Motor neuron (in vitro differentiated cells): ENCODE measurements around the gene SCN2A. TPM values are rescaled to one million over a fixed set of nuclear protein-coding genes. Genes with fewer than 3 reads are reported as not detected.
A peak's percentile ranks its signal among the peaks of the same experiment; 100 is the strongest.

Source experiments
- ATAC-seq, 8 experiments: fragments of 200-7000 bp; cut with Tn5 transposase; replicated peaks in 6 of 8; 2 replicates each; pipeline ENCODE4 v1.8.0; 2021; ENCODE audit warnings: mild to moderate bottlenecking in 8 of 8, moderate library complexity in 8 of 8
- H3K27ac ChIP-seq, 2 donors: fragments of 250-450 bp; sonication (Bioruptor Pico); 2 replicates each; pipeline ENCODE4 v1.9.0; 2021; ENCODE audit warnings: antibody characterized with exemption in 2 of 2, mild to moderate bottlenecking in 2 of 2, moderate library complexity in 1 of 2
- H3K4me1 ChIP-seq, 2 donors: fragments of 250-450 bp; sonication (Bioruptor Pico); replicated peaks in 1 of 2; 2 replicates each; pipeline ENCODE4 v1.6.1; 2021; ENCODE audit warnings: antibody characterized with exemption in 2 of 2, mild to moderate bottlenecking in 2 of 2, moderate library complexity in 1 of 2
- H3K4me3 ChIP-seq, 5 donors: fragments of 250-450 bp; sonication (Bioruptor Pico); 2 replicates each; pipeline ENCODE4 v1.9.0; 2021; ENCODE audit warnings: antibody characterized with exemption in 5 of 5, mild to moderate bottlenecking in 5 of 5, moderate library complexity in 4 of 5
- WGBS, 10 experiments: fragments of 450-650 bp; shearing (Covaris generic); methylation state at CpG; one replicate each; pipeline ENCODE4 v1.0.0; 2022; 5-methylcytosine and 5-hydroxymethylcytosine counted together
- in situ Hi-C, 9 experiments: fragments of 400-800 bp; cut with MboI; loops; one replicate each; pipeline ENCODE4 v1.15.0; 2021; ENCODE audit warnings: low sequenced_read_pairs in 9 of 9, low pct_unique_long_range_greater_than_20kb in 2 of 9; ENCODE audit not compliant: unreplicated experiment in 9 of 9
- total RNA-seq, 8 experiments: library from RNA; unstranded; fragments of 300-600 nt; gene quantifications; 2 replicates each; pipeline versions ENCODE4 v1.2.3 to v1.2.4, GENCODE V29; 2022

SCN2A gene
- total RNA-seq: 10 to 100 TPM in 4 of 8 experiments, 1 to 10 TPM in 2, under 1 TPM in 2; 0.31 to 24.4 (median 7.9) TPM

DNA sequence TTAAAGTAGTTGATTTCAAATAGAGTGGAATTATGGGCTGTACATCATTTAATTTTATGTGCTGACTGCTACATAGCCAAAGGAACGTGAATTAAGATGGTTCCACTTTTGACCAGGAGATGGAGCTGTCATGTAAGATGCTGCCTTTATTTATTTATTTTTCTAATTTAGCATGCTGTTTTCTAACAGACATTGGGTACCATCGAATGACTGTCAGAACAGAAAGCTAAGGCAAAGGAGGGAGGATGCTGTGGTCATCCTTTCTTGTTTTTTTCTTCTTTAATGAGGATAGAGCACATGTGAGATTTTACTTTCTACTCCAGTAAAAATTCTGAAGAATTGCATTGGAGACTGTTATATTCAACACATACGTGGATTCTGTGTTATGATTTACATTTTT is at the start of gene SCN2A:
TSS of gene SCN2A (plus strand) at position 185 of the 400 bp plus-strand sequence. CDS start 56,410 bp downstream, outside the sequence.
- in situ Hi-C loops: loop anchor here in 1 of 9 experiments (25.0 kb wide), 1 partner anchor 623 kb away; no protein-coding TSS in a partner anchor
- WGBS, 10 experiments: 0 to 40% (median 24%) methylated on average over 1 to 3 of the region's 3 CpGs
- H3K27ac ChIP-seq: no peak within 1 kb of the TSS
- H3K4me1 ChIP-seq: peaks cover 0 to 8% of the 10 kb centered on the region in 2 donors
- peak within 1 kb of the TSS; percentile 18 to 45 (median 32) for H3K4me3 ChIP-seq
- peak; percentile 60 to 76 (median 66) for ATAC-seq

DNA sequence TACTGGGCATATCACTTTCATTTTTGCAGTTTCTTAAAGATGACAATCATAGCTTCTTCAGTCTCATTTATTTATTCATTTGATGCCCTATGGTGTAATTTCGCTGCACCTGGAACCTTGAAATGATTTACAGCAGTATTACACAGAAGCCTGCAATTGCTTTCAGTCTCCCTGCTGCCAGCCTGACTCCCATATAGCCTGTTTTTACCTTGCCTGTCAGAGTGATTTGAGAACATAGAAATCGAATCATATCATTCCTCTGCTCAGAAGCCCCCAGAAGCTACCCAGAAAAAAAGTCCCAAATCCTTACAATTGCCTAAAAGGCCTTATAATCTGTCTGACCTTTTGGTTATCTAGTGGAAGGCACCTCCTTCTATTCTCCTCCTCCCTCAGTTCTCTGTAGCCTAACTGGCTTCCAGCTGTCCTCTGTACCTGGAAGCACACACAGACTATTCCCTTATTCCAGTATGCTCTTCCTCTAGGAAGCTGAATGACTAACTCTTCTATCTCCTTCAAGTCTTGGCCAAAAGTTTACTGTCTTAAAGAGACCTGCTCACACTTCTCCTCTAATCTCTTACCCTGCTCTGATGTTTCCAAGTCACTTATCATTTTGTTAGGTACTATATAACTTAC is 48.0 kb upstream of the SCN2A start:
- 0 to 83% (median 38%) methylated on average over 1 to 2 of the region's 2 CpGs; no CpG with 5 or more reads in 1 of the 10 experiments for WGBS, 10 experiments
- peak in 5 of 8 experiments; percentile 15 to 66 (median 53) for ATAC-seq
- H3K4me1 ChIP-seq: peaks cover 4 to 10% of the 10 kb centered on the region in 2 donors
- no peak overlapping the region for H3K27ac ChIP-seq
- in situ Hi-C loops: loop anchor here in 2 of 9 experiments (25.0 kb wide), 1 partner anchor 179 kb away; no protein-coding TSS in a partner anchor
- H3K4me3 ChIP-seq: no peak overlapping the region

DNA sequence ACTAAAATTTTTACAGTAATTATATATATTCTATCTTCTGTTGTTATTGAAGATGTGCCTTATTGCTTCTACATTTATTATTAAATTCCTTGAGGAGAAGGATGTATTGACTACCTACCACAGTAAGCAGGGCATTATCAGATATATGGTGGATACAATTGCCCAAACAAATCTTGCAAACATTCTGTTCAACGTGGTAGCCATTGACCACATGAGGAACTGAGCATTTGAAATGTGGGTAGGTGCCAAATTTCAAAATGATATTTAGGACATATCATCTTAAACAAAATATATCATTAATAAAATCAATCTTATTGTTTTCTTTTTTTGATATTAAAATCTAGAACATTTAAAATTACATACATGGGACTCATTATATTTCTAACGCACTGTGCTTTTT is 46.5 kb upstream of the SCN2A start:
- H3K27ac ChIP-seq: no peak overlapping the region
- ATAC-seq: no peak
- 0 to 100% (median 90%) methylated on average over 1 to 2 of the region's 2 CpGs for WGBS, 10 experiments
- H3K4me3 ChIP-seq: no peak overlapping the region
- in situ Hi-C loops: loop anchor here in 2 of 9 experiments (25.0 kb wide), 1 partner anchor 180 kb away; no protein-coding TSS in a partner anchor
- H3K4me1 ChIP-seq: peaks cover 4 to 25% of the 10 kb centered on the region in 2 donors

DNA sequence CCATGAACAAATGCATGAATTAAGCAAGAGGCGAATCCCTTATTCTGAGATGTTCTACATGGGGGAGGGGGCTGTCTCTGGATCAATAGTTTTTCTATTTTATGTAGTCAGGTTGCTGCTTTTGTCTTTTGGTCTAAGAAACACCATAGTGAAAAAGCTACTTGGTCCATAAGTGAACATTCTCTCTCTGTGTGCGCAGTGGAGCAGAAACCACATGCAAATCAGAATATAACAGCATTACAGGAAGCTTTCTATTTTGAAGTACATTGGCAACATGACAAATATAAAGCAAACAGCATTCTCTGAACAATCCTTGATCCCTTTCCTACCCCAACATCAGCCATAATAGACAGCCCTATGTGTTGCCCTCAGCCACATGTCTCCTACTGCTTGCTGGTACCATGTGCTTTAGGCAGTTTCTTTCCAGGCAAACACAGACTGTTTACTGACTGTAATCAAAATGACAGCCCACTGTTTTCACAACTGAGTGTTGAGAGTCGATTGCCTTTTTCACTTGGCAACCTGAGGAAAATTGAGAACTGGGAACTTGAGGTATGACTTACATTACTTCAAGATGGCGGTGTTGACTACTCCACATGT is 45.9 kb upstream of the SCN2A start:
- H3K4me1 ChIP-seq: peaks cover 5 to 31% of the 10 kb centered on the region in 2 donors
- in situ Hi-C loops: loop anchor here in 2 of 9 experiments (25.0 kb wide), 1 partner anchor 181 kb away; no protein-coding TSS in a partner anchor
- 39 to 100% (median 93%) methylated on average over 1 to 4 of the region's 4 CpGs; no CpG with 5 or more reads in 1 of the 10 experiments for WGBS, 10 experiments

DNA sequence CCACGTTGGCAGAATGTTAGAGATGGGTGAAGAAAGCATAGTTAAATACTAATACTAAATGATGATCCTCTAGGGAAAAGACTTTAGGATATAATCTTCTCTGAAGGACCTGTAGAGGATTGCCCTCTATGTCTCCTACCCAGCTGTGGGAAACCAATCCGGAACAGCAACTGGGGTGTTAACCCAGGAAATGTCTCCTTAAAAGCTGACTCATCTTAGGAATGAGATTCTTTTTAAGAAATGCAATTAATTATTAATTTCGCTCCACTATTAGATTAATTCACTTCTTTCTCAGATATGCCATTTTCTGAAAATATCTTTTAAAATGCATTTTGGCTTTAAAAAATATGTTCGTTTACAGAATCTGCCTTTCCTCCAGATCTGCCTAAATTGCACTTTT is 42.8 kb upstream of the SCN2A start:
- Histone ChIP-seq H3K4me1 (peaks cover 9 to 44% of the 10 kb centered on the region in 2 donors), H3K4me3 (no peak overlapping the region), H3K27ac (no peak overlapping the region)
- WGBS, 10 experiments: 31 to 95% (median 67%) methylated on average over 2 to 4 of the region's 4 CpGs
- no peak for ATAC-seq
- in situ Hi-C loops: loop anchor here in 2 of 9 experiments (25.0 kb wide), 1 partner anchor 184 kb away; no protein-coding TSS in a partner anchor

More for the DNA sequence above, 45.9 kb upstream of the SCN2A start:
- no peak overlapping the region for H3K27ac ChIP-seq
- ATAC-seq: peak in 3 of 8 experiments; percentile 34 to 97 (median 68)
- H3K4me3 ChIP-seq: no peak overlapping the region

DNA sequence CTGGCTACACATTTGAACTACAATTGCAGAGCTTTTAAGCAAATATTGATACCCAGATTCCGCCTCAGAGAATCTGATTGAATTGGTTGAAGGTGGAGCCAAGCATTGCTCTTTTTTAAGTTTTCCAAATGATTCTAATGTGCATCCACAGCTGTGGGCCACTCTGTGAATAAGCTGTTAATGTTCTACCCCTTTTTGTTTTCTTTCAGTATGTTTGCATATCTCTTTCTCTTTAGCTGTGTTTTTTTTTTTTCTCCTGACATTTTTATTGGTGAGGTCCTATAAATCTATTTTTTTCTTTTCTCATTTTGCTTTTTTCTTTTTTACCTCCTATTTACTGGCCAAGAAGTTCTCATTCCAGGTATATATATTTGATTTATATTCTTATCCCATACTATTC is 41.9 kb upstream of the SCN2A start:
- H3K4me3 ChIP-seq: no peak overlapping the region
- 56 to 100% (median 83%) methylated on average over 1 of the region's 1 CpG; no CpG with 5 or more reads in 1 of the 10 experiments for WGBS, 10 experiments
- in situ Hi-C loops: loop anchor here in 2 of 9 experiments (25.0 kb wide), 1 partner anchor 185 kb away; no protein-coding TSS in a partner anchor
- no peak overlapping the region for H3K27ac ChIP-seq
- ATAC-seq: peak in 1 of 8 experiments; percentile 43
- H3K4me1 ChIP-seq: peaks cover 9 to 49% of the 10 kb centered on the region in 2 donors

DNA sequence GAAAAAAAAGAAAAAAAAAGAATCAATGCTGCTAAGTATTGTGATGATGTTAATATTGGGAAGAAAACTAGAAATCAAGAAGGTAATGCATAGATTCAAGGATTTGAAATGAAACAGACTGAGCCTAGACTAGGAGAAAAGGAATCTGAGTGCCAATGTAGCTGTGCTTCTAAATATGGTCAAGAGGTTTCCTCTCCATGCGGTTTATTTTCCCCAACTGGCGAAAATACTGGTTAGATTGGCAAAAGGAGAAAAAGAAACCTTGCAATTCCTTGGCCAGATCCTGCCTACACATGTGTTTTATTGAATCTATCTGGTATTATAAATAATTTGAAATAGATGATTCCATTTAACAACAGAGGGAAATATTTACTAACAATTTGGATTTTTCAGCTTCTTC is 41.0 kb upstream of the SCN2A start:
- 27 to 95% (median 73%) methylated on average over 2 of the region's 2 CpGs for WGBS, 10 experiments
- no peak overlapping the region for H3K27ac ChIP-seq
- H3K4me3 ChIP-seq: no peak overlapping the region
- no peak for ATAC-seq
- H3K4me1 ChIP-seq: peaks cover 9 to 49% of the 10 kb centered on the region in 2 donors
- in situ Hi-C loops: loop anchor here in 2 of 9 experiments (25.0 kb wide), 1 partner anchor 186 kb away; no protein-coding TSS in a partner anchor

DNA sequence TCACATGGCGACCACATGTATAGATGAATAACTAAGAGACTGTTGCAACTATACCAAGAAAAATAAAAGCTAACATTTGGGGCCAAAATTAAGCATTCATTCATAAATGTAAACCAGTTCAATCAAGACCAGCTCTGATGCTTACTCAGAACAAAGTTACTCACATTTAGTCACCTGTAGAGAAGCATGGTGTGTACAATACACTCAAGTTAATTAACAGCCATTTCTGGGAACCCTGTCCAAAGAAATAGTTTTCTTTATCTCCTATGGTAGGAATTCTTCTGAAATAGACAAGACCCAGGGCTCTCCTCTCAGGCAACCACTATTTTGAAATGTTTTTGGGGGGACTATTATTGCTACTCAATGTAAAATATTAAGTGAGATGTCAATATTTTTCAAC is 37.0 kb upstream of the SCN2A start:
- ATAC-seq: peak in 4 of 8 experiments; percentile 12 to 36 (median 22)
- in situ Hi-C loops: loop anchor here in 4 of 9 experiments (10.0 to 25.0 kb wide), 4 partner anchors 177 to 197 kb away; no protein-coding TSS in a partner anchor
- H3K4me3 ChIP-seq: peak overlapping the region; percentile 23 to 50 (median 42)

DNA sequence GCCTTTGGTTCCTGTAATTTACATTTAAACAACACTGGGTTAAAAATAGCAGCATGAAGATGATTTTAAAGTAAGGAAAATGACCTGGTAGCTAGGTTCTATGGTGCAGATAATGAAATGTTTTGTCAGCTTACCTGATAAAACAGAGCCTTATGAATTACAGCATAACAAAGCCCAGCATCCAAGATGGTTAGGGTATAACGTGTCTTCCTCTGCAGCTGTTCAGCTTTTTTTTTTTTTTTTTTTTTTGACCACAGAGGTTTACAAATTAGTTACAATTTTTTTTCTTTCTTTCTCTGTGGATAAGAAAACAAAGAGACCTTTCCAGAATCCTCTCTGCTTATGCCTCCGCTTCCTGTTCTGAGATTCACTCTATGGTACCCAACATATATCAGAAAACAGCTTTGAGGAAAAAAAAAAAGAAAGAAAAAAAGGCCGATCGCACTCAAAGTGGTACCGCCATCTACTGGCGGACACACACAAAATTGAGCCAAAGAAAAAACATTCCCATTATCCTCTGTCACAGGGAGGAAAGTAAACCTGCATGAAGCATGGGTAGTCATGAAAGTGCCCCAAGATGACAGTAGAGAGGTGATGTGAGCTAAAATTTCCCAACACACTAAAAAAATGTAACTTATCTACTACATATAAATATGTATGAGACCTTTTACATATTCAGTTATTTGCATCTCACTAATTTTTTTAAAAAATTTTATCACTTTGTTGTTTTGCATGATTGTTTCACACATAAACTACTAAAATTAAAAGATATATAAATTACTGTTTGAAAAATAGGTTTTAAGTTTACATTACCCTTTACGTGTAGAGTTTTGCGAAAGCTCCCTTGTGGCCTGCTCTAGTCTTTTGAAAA is 35.3 kb upstream of the SCN2A start, which contains the start of gene SCN3A:
TSS of gene SCN3A (minus strand) at position 362 of the 871 bp plus-strand sequence. CDS start 27,656 bp downstream, outside the sequence.
- in situ Hi-C loops: loop anchor here in 4 of 9 experiments (10.0 to 25.0 kb wide), 4 partner anchors 179 to 199 kb away; no protein-coding TSS in a partner anchor
- peak within 1 kb of the TSS; percentile 33 to 50 (median 43) for H3K4me3 ChIP-seq
- peak within 1 kb of the TSS; percentile 19 to 58 for H3K27ac ChIP-seq
- peaks cover 2 to 16% of the 10 kb centered on the region in 2 donors for H3K4me1 ChIP-seq
- 0 to 39% (median 16%) methylated on average over 3 to 8 of the region's 8 CpGs for WGBS, 10 experiments
- ATAC-seq: peak; percentile 60 to 94 (median 90)

More for the DNA sequence above, 37.0 kb upstream of the SCN2A start:
- H3K27ac ChIP-seq: no peak overlapping the region
- H3K4me1 ChIP-seq: peaks cover 9 to 32% of the 10 kb centered on the region in 2 donors
- 20 to 100% (median 80%) methylated on average over 1 of the region's 1 CpG; no CpG with 5 or more reads in 3 of the 10 experiments for WGBS, 10 experiments

DNA sequence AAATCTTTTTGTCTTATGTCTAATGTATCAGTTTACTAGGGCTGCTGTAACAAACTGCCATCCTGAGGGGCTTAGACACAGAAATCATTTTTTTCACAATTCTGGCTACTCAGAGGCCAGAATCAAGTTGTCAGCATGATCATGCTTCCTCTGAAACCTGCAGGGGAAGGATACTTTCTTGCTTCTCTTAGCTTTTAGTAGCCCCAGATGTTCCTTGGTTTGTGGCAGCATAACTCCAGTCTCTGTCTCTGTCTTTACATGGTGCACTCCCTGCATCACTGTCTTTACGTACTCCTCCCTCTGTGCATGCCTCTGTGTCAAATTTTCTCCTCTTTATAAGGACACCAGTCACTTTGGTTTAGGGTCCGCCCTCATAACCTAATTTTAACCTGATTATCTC is 33.3 kb upstream of the SCN2A start:
- Histone ChIP-seq H3K27ac (no peak overlapping the region), H3K4me1 (peaks cover 0 to 10% of the 10 kb centered on the region in 2 donors), H3K4me3 (no peak overlapping the region)
- WGBS, 10 experiments: 0 to 100% (median 88%) methylated on average over 1 to 2 of the region's 2 CpGs; no CpG with 5 or more reads in 5 of the 10 experiments
- in situ Hi-C loops: loop anchor here in 4 of 9 experiments (10.0 to 25.0 kb wide), 4 partner anchors 181 to 201 kb away; no protein-coding TSS in a partner anchor
- no peak for ATAC-seq

DNA sequence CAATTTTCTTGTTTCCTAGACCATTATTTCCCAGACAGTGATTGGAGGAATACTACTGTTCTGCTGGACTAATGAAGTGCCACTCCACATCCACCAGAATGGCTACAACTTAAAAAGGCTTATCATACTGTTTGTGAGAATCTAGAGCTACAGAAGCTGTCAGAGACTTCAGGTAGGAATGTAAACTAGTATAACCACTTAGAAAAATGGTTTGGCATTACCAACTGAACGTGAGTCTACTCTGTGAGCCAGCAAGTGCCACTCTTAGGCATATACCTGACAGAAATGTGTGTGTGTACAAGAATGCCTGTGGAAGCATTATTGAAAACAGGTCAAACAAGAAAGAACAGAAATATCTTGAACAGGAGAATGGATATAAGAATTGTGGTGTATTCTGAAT is 31.1 kb upstream of the SCN2A start:
- in situ Hi-C loops: loop anchor here in 4 of 9 experiments (10.0 to 25.0 kb wide), 4 partner anchors 183 to 203 kb away; no protein-coding TSS in a partner anchor
- WGBS, 10 experiments: 17 to 100% (median 76%) methylated on average over 1 of the region's 1 CpG; no CpG with 5 or more reads in 4 of the 10 experiments

DNA sequence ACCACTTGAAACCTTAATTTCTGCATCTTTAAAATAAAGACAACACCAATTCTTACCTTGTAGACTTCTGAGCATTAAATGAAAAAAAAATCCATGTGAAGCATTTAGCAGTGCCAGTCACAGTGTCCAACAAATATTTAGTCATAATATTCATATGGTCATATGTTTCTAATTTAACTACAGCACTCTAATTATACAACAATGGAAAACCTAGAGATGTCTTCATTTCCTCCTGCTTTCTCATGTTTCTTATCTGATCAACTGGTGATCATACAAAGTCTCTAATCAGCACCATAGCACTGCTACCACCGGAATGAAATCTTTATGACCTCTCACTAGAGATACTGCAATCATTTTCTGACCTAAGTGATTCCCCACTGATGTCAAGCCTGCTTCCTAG is 25.1 kb upstream of the SCN2A start:
- Histone ChIP-seq H3K27ac (no peak overlapping the region), H3K4me3 (no peak overlapping the region), H3K4me1 (no peaks in the 10 kb centered on the region)
- 13 to 100% (median 100%) methylated on average over 1 of the region's 1 CpG; no CpG with 5 or more reads in 7 of the 10 experiments for WGBS, 10 experiments
- in situ Hi-C loops: loop anchor here in 1 of 9 experiments (25.0 kb wide), 1 partner anchor 202 kb away; no protein-coding TSS in a partner anchor
- ATAC-seq: no peak

More for the DNA sequence above, 31.1 kb upstream of the SCN2A start:
- ATAC-seq: no peak
- no peak overlapping the region for H3K4me3 ChIP-seq
- no peak overlapping the region for H3K27ac ChIP-seq
- H3K4me1 ChIP-seq: no peaks in the 10 kb centered on the region
